HS-27A (cell line): ENCODE data around the gene ARMS2.
A peak's percentile ranks its signal among the peaks of the same experiment; 100 is the strongest.

ENCODE experiments used
- DNase-seq: peaks from one replicate; pipeline ENCODE4 v3.0.0-alpha.2; 2012; ENCODE audit warnings: low read depth, missing footprints

ARMS2 gene, protein sequence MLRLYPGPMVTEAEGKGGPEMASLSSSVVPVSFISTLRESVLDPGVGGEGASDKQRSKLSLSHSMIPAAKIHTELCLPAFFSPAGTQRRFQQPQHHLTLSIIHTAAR

DNA sequence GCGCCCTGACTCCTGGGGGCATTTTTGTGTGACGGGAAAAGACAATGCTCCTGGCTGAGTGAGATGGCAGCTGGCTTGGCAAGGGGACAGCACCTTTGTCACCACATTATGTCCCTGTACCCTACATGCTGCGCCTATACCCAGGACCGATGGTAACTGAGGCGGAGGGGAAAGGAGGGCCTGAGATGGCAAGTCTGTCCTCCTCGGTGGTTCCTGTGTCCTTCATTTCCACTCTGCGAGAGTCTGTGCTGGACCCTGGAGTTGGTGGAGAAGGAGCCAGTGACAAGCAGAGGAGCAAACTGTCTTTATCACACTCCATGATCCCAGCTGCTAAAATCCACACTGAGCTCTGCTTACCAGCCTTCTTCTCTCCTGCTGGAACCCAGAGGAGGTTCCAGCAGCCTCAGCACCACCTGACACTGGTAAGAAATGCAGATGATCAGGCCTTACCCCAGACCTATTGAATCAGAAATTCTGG is at the start of gene ARMS2:
Gene ARMS2, plus strand, starts transcription at position 51 of the 478 bp plus-strand sequence. Its CDS starts 75 bp downstream, at position 126.
- DNase-seq = no peak

DNA sequence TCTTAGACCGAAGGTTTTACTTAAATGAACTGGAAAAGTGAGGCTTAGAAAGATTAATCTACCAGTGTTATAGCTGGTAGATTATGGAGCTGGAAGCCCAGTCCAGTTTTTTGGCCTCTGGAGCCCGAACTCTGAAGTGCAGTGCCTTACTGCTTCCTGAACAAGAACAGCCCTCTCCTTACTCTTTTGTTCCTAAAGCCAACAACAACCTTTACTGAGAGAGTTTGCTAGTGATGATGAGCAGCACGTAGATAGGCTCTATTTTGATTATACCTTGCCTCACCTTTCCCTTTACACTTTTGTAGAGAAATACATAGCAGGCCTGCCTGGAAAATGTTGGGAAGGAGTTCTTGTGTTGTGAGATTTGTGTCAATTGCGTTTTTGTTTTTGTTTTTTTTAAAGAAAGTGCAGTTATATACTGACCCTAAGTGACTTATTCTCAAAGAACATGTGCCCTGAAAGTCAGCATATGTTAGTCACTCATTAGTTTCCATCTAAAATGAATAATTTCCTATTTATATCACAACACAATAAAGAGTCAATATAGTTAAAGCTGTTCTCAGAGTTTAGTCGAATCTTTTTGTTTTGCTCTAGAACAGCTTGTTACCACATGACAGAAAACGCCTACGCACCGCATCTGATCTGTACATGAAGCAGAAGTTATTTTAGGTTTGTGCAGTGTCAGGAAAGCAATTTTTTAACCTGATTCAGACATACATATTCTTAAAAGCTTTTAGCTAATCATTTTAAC is 46.9 kb upstream of the ARMS2 start:
- no peak for DNase-seq

DNA sequence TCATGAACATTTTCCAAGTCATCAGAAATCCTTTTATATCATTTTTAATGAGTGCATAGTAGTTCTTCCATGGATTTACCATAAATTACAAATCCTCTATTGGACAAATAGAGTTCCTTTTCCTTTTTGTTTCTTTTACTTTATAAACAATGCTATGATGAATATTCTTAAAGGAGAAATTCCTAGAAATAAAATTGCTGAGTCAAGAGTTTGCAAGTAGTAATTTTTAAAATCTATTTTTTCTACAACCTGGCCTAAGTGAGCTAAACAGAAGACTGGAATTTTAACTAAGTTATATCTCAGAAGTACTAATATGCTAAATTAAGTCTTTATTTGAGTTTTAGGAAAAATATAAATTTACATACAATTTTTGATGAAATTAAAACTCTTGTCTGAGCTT is 41.1 kb upstream of the ARMS2 start:
- no peak for DNase-seq

DNA sequence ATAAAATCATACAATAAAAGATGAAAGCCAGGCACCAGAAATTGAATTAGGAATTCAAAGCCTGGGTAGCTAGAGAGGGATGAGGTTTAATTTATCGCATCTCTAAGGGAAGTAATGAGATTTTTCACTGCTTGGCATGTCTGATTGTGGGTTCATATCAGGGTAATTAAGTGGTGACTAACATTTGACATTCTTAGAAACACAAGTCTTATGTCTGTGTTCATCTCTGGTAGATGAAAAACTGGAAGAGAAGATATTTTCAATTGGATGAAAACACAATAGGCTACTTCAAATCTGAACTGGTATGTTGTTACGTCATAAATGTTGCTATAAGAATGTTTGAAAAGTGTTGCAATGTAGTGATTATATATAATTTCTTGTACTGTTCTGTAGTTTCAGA is 36.8 kb upstream of the ARMS2 start:
- DNase-seq = no peak

DNA sequence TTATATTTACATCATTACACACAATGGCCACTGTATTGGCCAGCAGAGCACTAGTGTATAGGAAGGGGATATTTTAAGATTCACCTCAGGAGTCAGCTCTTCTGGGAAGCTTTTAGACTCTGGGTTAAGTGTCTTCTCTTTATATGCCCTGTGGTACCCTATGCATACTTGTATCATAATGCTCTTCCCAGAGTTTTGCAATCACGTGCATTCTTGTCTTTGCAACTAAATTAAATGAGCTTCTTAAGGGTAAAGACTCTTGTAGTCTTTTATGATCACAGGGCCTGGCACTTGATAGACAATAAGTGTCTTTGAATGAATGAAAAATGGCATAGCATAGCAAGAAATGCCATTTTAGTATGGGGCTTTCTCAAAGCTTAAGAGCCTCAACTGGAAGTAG is 35.4 kb upstream of the ARMS2 start:
- DNase-seq = no peak

DNA sequence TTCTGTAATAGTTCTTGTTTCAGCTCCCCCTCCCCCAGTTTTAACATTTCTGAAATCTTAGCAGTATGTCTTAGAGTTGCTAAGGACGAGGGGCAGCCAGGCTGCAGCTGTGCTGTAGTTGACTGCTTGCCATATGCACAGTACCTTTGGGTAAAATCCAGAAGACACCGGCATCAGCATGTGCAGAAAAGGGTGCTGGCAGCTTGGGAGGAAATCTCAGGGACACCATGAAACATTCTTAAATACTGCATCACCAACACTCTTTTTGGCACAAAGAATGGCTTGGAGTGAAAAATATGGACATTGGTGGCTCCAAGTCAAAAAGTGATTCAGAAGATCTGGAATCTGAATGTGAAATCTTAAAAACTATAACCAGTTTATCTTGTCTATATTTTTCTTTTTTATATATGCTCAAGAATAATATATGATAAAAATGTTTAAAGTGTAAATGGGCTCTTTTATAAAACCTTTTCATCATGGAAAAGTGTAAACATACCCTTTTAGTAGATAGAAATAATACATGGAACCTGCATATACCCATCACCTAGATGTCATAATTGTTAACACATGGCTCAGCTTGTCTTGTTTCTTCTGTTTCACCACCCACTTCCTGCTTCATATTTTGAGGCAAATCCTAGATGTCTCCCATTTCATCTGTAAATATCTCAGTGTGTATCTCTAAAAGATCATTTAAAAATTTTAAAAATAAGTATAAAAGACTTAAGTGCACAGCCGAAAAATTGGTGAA is 34.4 kb upstream of the ARMS2 start:
- no peak for DNase-seq

DNA sequence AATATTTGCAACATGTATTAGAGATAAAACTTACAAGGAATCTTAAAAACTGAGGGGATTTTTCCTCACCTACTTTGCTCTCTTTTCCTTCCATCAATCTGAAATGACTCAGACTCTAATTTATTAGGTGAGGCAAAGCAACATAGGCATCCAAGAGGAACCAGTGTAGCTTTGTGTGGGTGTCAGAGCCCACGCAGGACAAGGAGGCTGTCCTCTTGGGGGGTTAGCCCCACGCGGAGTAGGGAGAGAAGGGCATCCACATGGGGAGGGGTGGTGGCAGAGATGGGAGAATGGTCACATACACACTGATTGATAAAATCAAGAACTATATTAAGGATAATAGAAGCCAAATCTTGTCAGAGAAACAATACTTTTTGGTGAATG is 33.8 kb upstream of the ARMS2 start:
- no peak for DNase-seq

DNA sequence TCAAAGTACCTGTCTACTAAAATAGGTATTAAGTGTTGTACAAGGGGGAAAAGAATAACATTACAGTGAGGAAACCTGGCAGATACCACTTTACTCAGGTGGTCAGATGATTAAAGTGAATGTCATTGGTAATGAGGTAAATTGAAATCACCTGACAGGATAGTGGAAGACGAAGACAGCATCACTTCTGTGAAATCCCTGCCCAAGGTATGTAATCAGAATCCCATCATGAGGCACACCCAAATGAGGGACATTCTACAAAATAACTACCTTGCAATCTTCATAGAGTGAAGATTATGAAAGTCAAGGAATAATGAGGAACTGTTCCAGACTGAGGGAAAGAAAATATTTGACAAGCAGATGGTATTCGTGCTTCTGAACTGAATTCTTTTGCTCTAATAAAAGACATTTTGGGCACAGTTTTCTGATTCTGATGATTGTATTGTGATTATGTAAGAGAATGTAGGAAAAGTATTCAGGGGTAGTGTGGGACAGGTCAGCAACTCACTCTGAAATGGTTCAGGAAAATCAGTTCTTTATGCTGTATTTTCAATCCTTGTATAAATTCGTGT is 33.3 kb upstream of the ARMS2 start:
- no peak for DNase-seq

DNA sequence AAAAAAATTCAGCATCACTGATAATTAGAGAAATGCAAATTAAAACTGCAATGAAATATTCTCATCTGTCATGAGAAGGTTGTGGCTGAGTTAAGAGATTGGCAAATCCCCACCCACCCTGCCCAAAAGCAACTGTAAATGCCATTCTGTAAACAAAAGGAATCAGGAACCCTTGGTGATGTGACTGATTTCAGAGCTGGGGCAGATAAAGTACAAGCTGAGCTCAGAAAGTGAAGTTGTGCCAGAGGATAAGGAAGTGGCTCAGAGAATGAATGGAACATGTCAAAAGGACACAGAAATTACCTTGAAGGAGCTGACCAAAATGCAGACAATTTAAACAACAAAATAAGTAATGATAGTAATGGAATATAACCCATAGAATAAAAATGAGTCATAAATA is 32.7 kb upstream of the ARMS2 start:
- no peak for DNase-seq

DNA sequence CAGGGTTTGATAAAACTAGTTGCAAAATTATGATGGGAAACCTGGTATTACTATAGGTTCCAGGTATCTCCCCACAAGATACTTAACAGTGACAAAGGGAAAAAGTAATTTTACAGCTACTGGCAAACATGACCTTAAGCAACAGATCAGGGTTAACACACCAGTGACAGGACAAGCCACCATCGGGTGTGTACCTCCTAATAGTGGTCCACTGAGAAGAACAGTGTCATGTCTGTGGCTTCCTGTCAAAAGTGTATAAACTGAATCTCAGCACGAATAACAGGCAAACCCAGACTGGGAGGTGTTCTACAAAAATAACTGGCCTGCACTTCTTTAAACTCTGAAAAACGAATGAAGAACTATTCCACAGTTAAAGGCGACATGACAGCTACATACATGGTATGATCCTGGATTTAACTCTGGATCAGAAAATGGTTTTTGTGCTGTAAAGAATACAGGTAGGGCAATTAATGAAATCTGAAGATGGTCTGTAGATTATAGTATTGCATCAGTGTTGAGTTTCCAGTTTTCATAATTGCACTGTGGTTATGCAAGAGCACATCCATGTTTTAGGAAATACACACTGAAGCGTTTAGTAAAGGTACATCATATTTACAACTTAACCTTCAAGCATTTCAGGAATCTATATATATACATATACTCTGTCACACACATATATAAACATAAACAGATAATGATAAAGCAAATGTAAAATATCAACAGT is 32.0 kb upstream of the ARMS2 start:
- no peak for DNase-seq

DNA sequence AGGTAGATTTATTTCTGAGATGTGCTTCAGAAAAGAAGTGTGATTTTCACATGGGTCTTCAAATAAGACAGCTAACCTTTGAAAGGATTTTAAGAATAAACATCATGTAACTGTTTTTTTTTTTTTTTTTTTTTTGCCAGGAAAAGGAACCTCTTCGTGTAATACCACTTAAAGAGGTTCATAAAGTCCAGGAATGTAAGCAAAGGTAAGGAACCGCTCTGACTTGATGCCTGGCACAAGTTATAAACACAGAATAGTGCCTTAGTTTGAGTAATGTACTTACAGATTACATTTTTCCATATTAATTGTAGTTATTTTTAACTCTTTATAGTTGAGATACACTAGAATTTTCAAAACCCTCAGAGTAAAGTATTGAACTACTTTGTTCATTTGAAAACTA is 30.4 kb upstream of the ARMS2 start:
- DNase-seq = no peak

DNA sequence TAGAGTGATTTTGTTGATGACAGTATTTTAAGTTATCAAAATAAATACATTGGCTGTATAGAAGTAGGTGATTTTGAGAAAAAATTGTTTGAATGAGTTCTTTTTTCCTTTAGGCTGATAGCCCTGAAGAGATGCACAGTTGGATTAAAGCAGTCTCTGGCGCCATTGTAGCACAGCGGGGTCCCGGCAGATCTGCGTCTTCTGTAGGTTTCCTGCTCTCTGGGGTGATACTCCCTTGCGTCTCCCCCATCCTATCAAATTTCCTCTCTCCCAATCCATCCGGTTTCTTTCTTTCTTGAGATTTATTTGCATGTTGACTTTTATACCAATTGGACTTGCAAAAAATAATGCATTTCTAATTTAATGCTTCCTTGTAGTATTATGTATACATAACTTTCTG is 27.6 kb upstream of the ARMS2 start:
- no peak for DNase-seq

DNA sequence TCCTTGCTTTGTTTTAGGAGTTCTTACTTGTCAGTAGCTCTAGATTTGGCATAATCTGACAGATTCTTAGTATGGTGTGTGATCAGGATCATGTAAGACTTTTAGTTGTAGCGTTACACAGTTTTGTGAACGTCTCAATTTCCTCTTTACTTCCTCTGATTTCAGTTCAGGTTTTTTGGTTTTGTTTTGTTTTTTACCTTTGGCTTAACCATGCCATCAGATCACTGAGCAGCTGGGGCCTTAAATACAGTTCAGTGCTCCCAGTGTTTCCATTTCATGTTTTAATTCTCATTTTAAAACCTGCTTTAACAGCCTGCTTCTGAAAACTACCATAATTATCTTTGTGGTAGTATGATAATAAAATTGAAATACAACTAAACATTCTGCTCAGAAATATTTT is 27.2 kb upstream of the ARMS2 start:
- no peak for DNase-seq

DNA sequence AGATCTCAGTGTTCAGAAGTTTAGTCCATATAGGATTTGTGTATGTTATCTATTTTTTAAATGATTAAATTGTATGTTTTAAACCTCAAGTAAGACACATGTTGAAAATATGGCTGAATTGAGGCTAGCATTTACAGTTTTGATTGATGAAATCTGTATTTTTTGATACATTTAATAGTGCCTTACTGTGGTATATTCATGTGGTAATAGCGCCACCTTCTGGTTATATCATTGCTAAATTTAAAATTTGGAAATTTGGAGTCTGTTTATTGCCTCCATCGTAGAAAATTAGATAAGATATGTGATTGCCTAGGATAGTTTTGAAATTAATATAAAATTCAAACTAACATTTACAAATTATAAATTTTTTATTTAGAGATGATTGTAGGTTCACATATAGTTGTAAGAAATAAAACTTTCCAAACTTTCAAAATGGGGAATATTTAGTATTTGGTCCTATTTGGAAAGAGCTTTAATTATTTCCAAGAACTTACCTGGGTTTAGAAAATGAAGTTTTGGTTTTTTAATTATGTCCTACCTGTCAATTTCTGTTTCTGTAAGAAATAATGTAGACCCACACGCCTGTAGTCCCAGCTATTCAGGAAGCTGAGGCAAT is 19.1 kb upstream of the ARMS2 start:
- peak; percentile 12 for DNase-seq

DNA sequence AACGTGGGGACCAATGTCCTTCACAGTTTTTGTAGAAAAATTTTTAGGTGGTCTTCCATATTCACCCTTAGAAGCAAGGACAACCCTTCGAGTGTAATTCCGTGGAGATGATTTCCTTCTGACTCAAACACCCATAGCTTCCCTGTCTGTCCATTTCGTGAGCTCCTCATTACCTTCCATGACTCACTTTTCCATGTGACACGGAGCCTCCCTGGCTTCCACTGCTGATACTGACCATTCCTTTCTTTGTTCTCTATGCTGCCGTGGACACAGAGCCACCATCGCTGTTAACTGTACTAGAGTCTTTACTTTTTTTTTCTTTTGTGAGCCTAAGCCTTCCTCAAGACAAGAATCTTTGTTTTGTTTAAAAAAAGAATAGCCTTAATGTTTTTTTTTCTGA is 12.5 kb upstream of the ARMS2 start:
- no peak for DNase-seq

DNA sequence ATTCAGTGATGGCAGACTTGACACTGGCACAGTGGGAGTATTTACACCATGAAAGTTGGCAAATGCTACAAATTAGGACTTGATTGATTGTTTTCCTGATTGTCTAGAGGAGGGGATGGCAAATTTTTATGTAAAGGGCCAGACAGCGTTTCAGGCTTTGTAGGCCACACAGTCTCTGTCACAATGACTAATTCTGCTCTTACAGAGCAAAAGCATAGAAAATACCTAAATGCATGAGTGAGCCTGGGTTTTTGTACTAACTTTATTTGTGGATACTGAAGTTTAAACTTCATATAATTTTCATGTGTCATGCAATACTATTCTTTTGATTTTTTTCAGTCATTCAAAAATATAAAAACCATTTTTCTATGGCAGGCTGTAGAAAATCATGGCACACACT is 9.0 kb upstream of the ARMS2 start:
- DNase-seq = no peak

DNA sequence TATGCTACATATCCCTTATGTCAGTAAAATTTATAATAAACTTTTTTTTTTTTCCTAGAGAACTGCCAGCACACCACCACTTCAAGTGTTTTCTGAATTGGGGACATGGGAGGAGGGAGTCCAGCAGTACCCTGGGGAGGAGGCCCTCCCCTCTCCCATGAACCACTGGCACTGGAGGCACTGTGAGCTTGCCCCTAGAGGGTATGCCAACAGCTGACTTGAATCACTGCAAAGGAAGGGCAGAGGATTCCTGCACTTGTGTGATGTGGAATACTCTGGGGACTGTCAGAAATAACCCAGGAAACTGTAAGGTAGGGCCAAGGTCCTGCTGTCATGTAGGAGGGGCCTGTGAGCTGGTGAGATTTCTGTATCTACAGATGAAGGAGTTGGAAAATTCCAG is 8.5 kb upstream of the ARMS2 start:
- DNase-seq = no peak

DNA sequence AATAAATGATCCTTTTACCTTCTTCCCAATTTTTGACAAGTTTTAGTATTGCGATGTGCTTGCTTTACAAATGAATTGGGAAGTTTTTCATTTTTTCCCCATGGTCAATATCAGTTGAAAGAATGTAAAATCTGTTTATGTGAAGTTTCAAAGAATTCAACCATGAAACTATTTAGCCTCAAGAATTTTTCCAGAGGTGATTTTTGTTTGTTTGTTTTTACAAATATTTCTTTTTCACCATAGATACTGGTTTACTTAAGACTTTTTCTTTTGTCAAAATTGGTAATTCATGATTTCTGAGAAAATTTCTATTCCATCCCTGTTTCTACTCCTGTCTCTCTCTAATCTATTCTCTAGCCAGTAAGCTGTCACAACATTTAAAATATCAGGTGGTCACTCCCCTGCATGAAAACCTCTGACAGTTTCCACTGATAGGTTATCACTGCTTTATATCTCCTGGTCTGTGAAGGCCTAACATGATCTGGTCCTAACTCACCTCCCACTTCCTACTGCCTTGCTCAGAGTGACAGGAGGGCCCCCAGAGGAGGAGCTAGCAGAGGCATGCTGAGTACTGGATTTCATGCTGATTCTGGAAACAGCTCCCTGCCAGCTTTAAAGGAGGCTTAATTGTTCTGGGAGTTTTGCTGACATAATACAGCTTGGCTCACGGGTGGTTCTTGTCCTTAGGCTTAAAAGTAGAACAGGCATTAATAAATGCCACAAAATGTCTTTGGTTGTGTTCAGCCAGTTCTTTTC is 7.6 kb upstream of the ARMS2 start:
- no peak for DNase-seq

DNA sequence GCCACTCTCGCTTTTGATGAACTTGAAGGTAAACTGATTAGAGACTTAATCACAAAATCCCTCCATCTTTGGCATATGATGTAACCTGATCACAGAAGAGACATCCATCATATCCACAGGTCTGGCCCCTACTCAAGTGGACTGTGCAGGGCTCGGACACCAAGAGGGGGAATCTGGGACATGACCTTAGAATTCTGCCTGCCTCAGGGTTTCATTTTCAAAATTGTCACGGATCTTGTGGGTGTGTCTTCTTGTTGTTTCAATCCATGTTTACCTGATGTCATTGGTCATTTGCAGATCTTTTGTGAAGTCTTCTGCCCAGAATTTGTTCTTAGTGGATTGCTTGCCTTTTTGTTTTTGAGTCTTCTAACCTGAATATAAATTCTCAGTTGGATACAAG is 5.9 kb upstream of the ARMS2 start:
- DNase-seq = no peak

DNA sequence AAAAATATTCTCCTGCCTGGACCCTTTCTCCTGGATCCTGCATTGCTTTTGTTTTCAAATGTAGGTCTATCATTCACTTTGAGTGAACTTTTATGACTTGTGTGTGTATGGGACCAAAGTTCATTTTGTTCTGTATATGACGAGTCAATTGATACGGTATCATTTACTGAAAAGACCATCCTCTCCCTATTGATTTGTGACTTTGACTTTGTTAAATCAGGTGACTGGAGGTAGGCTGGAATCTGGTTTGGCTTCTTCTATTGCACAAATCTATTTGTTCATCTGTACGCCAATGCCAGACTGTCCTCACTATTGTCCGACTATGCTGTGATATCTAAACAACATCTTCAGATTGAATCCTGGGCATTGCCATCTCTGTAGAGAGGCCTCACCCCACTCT is 5.3 kb upstream of the ARMS2 start:
- DNase-seq = no peak

DNA sequence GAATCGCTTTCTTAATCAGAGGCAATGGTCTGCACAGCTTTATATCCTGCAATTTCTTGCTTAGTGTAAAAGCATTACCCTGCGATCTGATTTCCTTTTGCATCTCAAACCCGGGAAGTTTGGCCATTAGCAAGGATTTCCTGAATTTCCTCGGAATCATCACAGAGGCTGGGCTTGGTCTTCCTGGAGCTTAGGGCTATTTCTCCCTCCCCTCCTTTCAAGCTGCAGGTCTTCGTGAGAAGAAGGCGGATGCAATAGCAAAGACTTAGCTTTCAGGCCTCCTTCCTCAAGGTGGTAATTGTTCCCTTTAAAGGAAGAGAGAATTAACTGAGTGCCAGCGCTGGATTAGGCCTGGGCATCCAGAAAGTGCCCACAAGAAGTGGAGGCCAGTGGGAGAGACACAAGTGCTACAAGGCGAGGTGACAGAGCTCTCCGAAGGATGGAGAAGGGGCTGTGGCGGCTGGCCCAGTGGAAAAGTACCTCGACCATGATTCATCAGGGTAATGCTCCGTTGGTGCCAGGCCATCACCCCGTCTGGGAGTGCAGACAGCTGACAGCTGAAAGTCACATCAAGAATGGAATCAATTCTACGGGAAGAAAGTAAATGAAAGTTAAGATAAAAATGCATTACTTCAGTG is 4.0 kb upstream of the ARMS2 start:
- DNase-seq = no peak
